HFF-Myc (cell line): ENCODE data around the gene SKIC8.
A peak's percentile ranks its signal among the peaks of the same experiment; 100 is the strongest.

Experiments used
- DNase-seq: peaks from one replicate; pipeline ENCODE4 v3.0.0-alpha.2; 2011; ENCODE audit warnings: low read depth; ENCODE audit errors: extremely low read depth
- H3K4me3 ChIP-seq: replicated peaks from 2 replicates; pipeline ENCODE4 v1.5.1; 2011; ENCODE audit warnings: low read depth, mild to moderate bottlenecking, control low read depth, low read length
- CTCF ChIP-seq: IDR thresholded peaks from 2 replicates; pipeline ENCODE4 v1.5.1; 2012; ENCODE audit warnings: mild to moderate bottlenecking, low read depth, low read length, control low read depth; ENCODE audit errors: missing control alignments

Gene SKIC8

GRCh38 chr15:78311292-78311691 is 11.9 kb upstream of the SKIC8 start:
- DNase-seq, result no peak
- H3K4me3 ChIP-seq, result no peak overlapping the region
- TF ChIP-seq CTCF, result no peak

DNA sequence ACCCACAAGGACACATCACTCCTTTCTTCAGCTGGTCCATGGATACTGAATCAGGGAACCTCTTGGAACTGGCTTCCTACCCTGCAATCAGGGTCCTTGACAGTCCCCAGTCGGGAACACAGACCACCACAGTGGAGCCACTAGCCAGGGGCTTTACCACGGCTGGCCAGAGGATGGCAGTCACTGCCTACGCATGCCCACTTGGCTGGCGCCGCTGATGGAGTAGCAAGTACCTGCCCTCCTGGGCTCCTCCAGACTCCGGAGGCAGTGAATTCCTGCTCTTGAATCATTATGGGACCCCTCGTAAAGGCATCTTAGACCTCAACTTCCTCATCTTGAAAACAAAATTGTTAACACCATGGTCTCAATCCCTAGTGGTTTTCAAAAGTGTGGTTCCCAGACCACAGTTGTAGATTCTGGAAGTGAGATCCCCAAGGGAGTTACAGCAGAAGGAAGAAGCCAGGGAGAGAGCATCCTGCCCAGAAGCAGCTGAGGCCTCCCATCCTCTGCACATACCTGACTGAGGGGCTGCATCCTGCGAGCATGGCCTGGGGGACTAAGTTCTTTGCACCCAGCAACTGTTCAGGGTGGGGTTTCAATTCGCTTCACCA is 9.1 kb upstream of the SKIC8 start:
- DNase-seq, result no peak

GRCh38 chr15:78307976-78308375 is 8.6 kb upstream of the SKIC8 start:
- no peak for DNase-seq
- TF ChIP-seq CTCF, result no peak
- no peak overlapping the region for H3K4me3 ChIP-seq

More for the DNA sequence above, 9.1 kb upstream of the SKIC8 start:
- H3K4me3 ChIP-seq, result no peak overlapping the region
- TF ChIP-seq CTCF, result peak; percentile 95

DNA sequence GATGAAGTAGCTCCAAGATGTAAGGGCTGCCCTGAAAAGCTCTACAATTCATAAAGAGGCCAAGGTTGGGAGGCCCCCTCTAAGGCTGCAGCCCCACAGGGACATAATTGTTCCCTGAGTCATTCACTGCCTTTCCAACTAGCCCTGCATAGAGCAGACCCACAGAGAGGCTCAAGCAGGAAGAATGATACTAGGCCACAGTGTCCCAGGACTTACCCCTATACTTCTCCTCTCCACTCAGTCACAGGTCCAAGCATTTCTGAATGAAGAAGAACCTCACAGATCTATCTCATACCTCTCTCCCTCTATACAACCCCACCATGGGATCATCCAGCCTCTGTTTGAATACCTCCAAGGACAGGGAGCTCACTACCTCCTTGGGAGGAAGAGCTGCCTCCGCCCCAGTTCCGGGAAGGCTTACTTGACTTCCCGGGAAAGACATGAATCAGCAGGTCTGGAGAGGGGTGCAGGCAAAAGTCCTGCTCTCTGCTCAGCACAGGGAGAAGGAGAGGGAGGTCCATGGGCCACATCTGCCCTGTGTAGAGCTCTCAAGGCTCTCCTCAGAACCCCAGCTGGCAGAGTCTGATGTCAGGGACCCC is 6.9 kb upstream of the SKIC8 start:
- no peak for DNase-seq
- TF ChIP-seq CTCF, result no peak
- H3K4me3 ChIP-seq, result no peak overlapping the region

GRCh38 chr15:78304216-78305066 is 5.0 kb upstream of the SKIC8 start:
- TF ChIP-seq CTCF, result no peak
- DNase-seq, result no peak
- no peak overlapping the region for H3K4me3 ChIP-seq

DNA sequence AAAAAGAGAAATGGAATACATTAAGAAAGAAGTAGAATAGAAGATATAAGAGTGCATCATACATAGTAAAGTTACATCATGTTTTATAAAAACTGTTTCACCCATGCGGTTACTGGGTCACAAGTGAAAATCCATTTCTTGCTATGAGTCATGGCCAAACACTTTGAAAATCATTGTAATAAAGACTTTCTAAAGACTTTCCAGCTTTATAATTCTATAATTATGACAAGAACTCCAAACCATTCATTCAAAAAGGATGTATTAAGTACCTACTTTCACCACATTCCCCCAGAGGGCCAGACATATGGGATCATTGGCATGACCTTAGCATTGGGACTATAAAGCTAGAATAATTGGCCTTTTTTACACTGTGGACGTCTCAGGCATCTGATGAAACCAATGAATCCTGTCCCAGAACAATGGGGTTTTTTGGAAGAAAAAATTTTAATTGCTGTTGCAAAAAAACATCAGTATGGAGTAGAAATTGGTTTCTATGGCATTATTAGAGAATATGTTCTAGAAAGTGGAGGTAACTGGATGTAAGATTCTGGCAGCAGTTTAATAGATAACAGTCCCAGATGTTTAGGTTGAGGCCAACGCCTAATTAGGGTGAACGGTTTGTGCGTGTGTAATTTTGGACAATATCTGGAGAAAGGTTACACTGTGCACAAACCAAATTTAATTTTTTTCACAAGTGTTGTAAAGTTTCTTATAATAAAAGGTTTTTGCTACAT is 3.3 kb upstream of the SKIC8 start:
- no peak for TF ChIP-seq CTCF
- H3K4me3 ChIP-seq, result no peak overlapping the region

More for the DNA sequence above, 3.3 kb upstream of the SKIC8 start:
- peak; percentile 84 for DNase-seq
